ENCODE measurements around the gene THSD7A.

GRCh38 chr7:11533229-11533820 is 298.7 kb downstream of the THSD7A start:
- TF ChIP-seq EZH2phosphoT487 (IDR thresholded peaks at IDR 0.05; ENCODE audit: low read depth, severe bottlenecking, unreplicated experiment) = no peak
- no peak for TF ChIP-seq CTCF (IDR thresholded peaks at IDR 0.05; ENCODE audit: poor library complexity)

Data from hepatocyte (in vitro differentiated cells).